ENCODE data around the gene PRRC2B. TPM values are rescaled to one million over a fixed set of nuclear protein-coding genes. Genes with fewer than 3 reads are reported as not detected.

The PRRC2B gene
- total RNA-seq, 1 donor, result 69.7 TPM

GRCh38 chr9:131499254-131499767 is 105.4 kb downstream of the PRRC2B start:
- TF ChIP-seq CTCF (IDR thresholded peaks at IDR 0.05; ENCODE audit: insufficient read depth, low read length), result no peak
- no peak for DNase-seq (ENCODE audit: low read depth)
- no peak overlapping the region for H3K4me3 ChIP-seq (ENCODE audit: low read depth, low read length)

- no peak for DNase-seq (ENCODE audit: low read depth)
- TF ChIP-seq CTCF (IDR thresholded peaks at IDR 0.05; ENCODE audit: insufficient read depth, low read length), result no peak
- no peak overlapping the region for H3K4me3 ChIP-seq (ENCODE audit: low read depth, low read length)
Measured at GRCh38 chr9:131500377-131500776, 106.5 kb downstream of the PRRC2B start.

DNA sequence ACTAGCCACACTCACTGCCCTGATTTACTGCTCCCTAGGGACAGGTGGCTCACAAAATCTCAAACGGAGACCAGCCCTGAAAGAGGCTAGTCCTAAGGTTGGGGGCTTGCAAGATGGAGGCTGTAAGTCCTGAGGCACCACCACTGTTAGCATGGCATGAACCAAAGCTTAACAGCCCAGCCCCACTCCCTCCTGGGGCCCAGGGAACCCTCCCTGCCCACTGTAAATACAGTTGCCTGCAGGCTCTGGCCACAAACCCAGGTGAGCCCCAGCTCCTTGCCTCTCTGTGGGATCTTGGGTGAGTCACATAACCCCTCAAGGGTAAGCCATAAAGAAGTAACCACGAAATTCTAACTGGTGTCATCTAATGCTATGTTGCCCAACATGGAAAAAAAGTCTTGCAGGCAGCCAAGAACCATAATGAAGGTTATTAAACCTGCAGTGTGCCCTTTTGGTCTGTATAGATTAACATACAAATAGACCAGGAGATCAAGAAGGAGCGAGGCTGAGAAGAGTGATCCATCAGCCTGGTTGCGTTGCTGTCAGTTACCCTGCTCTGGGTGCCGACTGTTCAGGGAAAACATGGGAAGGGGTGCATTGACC is 107.2 kb downstream of the PRRC2B start:
- H3K4me3 ChIP-seq (ENCODE audit: low read depth, low read length), result no peak overlapping the region
- DNase-seq (ENCODE audit: low read depth), result peak; percentile 22
- TF ChIP-seq CTCF (IDR thresholded peaks at IDR 0.05; ENCODE audit: insufficient read depth, low read length), result no peak

DNA sequence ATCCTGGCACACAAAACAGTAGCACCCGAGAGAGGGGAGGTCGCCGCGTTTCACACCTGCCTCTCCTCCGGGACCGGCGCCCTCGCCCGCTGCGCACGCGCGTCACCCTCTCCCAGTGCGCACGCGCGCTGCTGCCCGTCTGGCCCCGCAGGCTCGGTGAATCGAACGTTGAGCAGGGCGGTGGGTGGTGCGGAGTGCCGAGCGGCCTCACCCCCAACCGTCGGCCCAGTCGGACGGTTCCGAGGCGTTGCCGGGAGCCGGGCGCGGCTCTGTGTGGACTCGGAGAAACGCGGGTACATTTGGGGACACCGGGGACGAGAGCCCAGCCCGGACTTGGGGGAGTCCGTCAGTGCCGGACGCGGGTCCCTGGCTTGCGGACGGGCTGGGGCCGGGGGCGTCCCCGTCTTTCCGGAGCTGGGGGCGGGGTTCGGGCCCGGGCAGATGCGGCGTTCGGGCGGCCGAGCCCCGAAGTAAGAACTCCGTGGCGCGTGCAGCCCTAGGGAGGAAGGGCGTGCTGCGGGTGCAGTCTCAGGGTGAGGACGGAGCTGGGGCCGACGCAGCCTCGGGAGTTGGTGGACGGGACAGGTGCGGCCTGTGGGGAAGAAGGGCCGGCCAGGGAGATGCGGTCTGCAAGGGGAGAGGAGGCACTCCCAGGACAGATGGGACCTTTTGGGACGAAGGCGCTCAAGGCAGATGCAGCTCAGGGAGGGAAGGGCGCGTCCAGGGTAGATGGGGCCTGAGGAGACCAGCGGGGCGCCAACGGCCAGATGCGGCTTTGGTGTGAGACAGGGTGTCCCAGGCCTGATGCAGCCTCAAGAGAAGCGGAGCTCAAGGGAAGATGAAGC is 109.1 kb downstream of the PRRC2B start, which contains the start of gene POMT1:
TSS of gene POMT1 (plus strand) at position 138 of the 845 bp plus-strand sequence. CDS start 1,301 bp downstream, outside the sequence.
- DNase-seq (ENCODE audit: low read depth), result peak; percentile 77
- H3K4me3 ChIP-seq (ENCODE audit: low read depth, low read length), result peak within 1 kb of the TSS; percentile 91
- TF ChIP-seq CTCF (IDR thresholded peaks at IDR 0.05; ENCODE audit: insufficient read depth, low read length), result no peak

- peak; percentile 16 for DNase-seq (ENCODE audit: low read depth)
- TF ChIP-seq CTCF (IDR thresholded peaks at IDR 0.05; ENCODE audit: insufficient read depth, low read length), result no peak
- H3K4me3 ChIP-seq (ENCODE audit: low read depth, low read length), result peak overlapping the region; percentile 91
Measured at GRCh38 chr9:131503626-131504465, 110.0 kb downstream of the PRRC2B start.

DNA sequence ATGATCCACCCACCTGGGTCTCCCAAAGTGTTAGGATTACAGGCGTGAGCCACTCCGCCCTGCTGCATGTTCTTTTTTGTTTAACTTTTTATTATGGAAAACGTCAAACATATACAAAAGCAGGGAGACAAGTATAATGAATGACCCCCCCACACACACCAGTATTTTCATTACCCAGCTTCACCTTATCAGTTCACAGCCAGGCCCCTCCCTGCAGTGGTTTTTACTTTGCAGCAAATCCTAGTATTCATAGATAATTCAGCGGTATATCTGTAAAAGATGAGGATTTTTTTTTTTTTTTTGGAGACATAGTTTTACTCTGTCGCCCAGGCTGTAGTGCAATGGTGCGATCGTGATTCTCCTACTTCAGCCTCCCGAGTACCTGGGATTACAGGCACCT is 111.1 kb downstream of the PRRC2B start:
- H3K4me3 ChIP-seq (ENCODE audit: low read depth, low read length), result no peak overlapping the region
- no peak for TF ChIP-seq CTCF (IDR thresholded peaks at IDR 0.05; ENCODE audit: insufficient read depth, low read length)
- no peak for DNase-seq (ENCODE audit: low read depth)
